Measurements from ENCODE around the gene ALDH1A2.

DNA sequence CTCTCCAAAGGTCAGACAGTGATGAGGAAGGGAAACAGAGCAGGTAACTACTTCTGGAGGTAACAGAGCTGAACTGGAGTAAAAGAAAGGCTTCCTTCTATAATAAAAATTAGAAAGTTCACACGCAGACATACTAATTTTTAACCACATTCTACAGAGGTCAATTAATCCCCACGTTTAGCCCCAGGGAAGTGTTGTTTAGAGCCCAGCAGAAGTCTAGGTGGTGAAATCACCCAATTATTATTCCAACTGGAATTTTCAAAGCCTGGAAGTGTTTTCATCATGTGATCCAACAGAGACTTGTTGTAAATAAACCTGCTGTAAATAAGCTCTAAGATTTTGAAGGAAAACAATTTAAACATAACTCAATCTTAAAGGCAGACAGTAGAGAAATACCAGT lies 6.8 kb downstream of the ALDH1A2 start:
- TF ChIP-seq, protein P1, sequence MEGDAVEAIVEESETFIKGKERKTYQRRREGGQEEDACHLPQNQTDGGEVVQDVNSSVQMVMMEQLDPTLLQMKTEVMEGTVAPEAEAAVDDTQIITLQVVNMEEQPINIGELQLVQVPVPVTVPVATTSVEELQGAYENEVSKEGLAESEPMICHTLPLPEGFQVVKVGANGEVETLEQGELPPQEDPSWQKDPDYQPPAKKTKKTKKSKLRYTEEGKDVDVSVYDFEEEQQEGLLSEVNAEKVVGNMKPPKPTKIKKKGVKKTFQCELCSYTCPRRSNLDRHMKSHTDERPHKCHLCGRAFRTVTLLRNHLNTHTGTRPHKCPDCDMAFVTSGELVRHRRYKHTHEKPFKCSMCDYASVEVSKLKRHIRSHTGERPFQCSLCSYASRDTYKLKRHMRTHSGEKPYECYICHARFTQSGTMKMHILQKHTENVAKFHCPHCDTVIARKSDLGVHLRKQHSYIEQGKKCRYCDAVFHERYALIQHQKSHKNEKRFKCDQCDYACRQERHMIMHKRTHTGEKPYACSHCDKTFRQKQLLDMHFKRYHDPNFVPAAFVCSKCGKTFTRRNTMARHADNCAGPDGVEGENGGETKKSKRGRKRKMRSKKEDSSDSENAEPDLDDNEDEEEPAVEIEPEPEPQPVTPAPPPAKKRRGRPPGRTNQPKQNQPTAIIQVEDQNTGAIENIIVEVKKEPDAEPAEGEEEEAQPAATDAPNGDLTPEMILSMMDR (conservative IDR thresholded peaks at IDR 0.05; ENCODE audit: low read depth, low read length): no peak
- TF ChIP-seq EZH2phosphoT487 (IDR thresholded peaks at IDR 0.05; ENCODE audit: borderline replicate concordance, low read length) (no peak), EZH2 (IDR thresholded peaks at IDR 0.05; ENCODE audit: low read length, unreplicated experiment) (no peak)

All from PC-3 (cell line).